ENCODE data around the gene TBCE. TPM values are rescaled to one million over a fixed set of nuclear protein-coding genes. Genes with fewer than 3 reads are reported as not detected.
"Not testable (repeated sequence)": the region's sequence is repeated elsewhere in the genome, so short reads cannot be mapped to it uniquely, and the experiment has no call there.

The TBCE gene
- total RNA-seq, 6 donors from 2014 or later: 20.8 to 77.5 (median 26.5) TPM

GRCh38 chr1:235369802-235370201 is 2.6 kb downstream of the TBCE start:
- WGBS, 2 donors: 95 to 96% methylated on average over 5 of the region's 5 CpGs
- no peaks in the 10 kb centered on the region for H3K27me3 ChIP-seq
- no peaks in the 10 kb centered on the region for H3K9me3 ChIP-seq
- peaks cover 0 to 6% (median 6%) of the 10 kb centered on the region in 4 donors for H3K4me1 ChIP-seq
- H3K4me3 ChIP-seq: no peak overlapping the region
- H3K27ac ChIP-seq: no peak overlapping the region
- TF ChIP-seq CTCF (IDR thresholded peaks at IDR 0.05) (no peak), POLR2AphosphoS5 (IDR thresholded peaks at IDR 0.05) (no peak), POLR2A (IDR thresholded peaks at IDR 0.05) (no peak)
- ATAC-seq (ENCODE audit: low FRiP score in 2 of 2): no peak
- H3K36me3 ChIP-seq: no peaks in the 10 kb centered on the region
- DNase-seq: no peak

- DNase-seq (no peak), ATAC-seq (ENCODE audit: low FRiP score in 2 of 2) (no peak)
- H3K4me3 ChIP-seq: no peak overlapping the region
- peaks cover 0 to 22% (median 5%) of the 10 kb centered on the region in 4 donors for H3K36me3 ChIP-seq
- no peak overlapping the region for H3K27ac ChIP-seq
- H3K9me3 ChIP-seq: no peaks in the 10 kb centered on the region
- peaks cover 0 to 4% (median 0%) of the 10 kb centered on the region in 4 donors for H3K4me1 ChIP-seq
- 93 to 96% methylated on average over 6 of the region's 6 CpGs for WGBS, 2 donors
- no peak for TF ChIP-seq POLR2AphosphoS5 (IDR thresholded peaks at IDR 0.05)
- no peak for TF ChIP-seq EP300 (IDR thresholded peaks at IDR 0.05)
- no peak for TF ChIP-seq CTCF (IDR thresholded peaks at IDR 0.05)
- TF ChIP-seq POLR2A (IDR thresholded peaks at IDR 0.05): no peak
- H3K27me3 ChIP-seq: no peaks in the 10 kb centered on the region
Observed at GRCh38 chr1:235375919-235376605, 8.8 kb downstream of the TBCE start.

GRCh38 chr1:235378134-235378735 is 11.0 kb downstream of the TBCE start:
- not testable (repeated sequence) for ATAC-seq (ENCODE audit: low FRiP score in 2 of 2); H3K27ac ChIP-seq; H3K9me3 ChIP-seq; DNase-seq; H3K27me3 ChIP-seq; H3K4me1 ChIP-seq; H3K4me3 ChIP-seq
- peaks cover 0 to 26% (median 9%) of the 10 kb centered on the region in 4 donors for H3K36me3 ChIP-seq
- WGBS, 2 donors: 91 to 93% methylated on average over 11 of the region's 11 CpGs

- not testable (repeated sequence) for H3K27me3 ChIP-seq; H3K4me1 ChIP-seq; ATAC-seq (ENCODE audit: low FRiP score in 2 of 2); H3K9me3 ChIP-seq; DNase-seq; H3K27ac ChIP-seq; H3K4me3 ChIP-seq
- no CpG with 5 or more reads among the region's 3 CpGs for WGBS, 2 donors
- peaks cover 0 to 19% (median 9%) of the 10 kb centered on the region in 4 donors for H3K36me3 ChIP-seq
Observed at GRCh38 chr1:235381955-235382739, 14.9 kb downstream of the TBCE start.

- not testable (repeated sequence) for H3K36me3 ChIP-seq; DNase-seq; H3K4me3 ChIP-seq; H3K4me1 ChIP-seq; H3K27me3 ChIP-seq; ATAC-seq (ENCODE audit: low FRiP score in 2 of 2); H3K9me3 ChIP-seq; H3K27ac ChIP-seq
- 100% methylated on average over 1 of the region's 1 CpG for WGBS, 2 donors
Observed at GRCh38 chr1:235385633-235386032, 18.4 kb downstream of the TBCE start.

GRCh38 chr1:235391874-235392273 is 24.6 kb downstream of the TBCE start:
- ATAC-seq (ENCODE audit: low FRiP score in 2 of 2) (no peak), DNase-seq (no peak)
- H3K4me1 ChIP-seq: no peaks in the 10 kb centered on the region
- no peaks in the 10 kb centered on the region for H3K36me3 ChIP-seq
- WGBS, 2 donors: 88 to 95% methylated on average over 4 of the region's 4 CpGs
- H3K27me3 ChIP-seq: no peaks in the 10 kb centered on the region
- TF ChIP-seq POLR2AphosphoS5 (IDR thresholded peaks at IDR 0.05) (no peak), EP300 (IDR thresholded peaks at IDR 0.05) (no peak), POLR2A (IDR thresholded peaks at IDR 0.05) (no peak), CTCF (IDR thresholded peaks at IDR 0.05) (no peak)
- H3K4me3 ChIP-seq: no peak overlapping the region
- no peak overlapping the region for H3K27ac ChIP-seq
- H3K9me3 ChIP-seq: peaks cover 0 to 7% (median 0%) of the 10 kb centered on the region in 4 donors

All from upper lobe of left lung (tissue), 6 donors.